C4-2B (cell line): ENCODE data around the gene ADAR.

Source experiments
- ZFX ChIP-seq: fragments of 450-650 bp; IDR thresholded peaks from 2 replicates; pipeline ENCODE4 v1.6.1; 2017
- TF ChIP-seq, protein P1 (sequence below): fragments of 450-650 bp; conservative IDR thresholded peaks from 2 replicates; pipeline ENCODE4 v1.5.1; 2017; ENCODE audit warnings: mild to moderate bottlenecking

DNA sequence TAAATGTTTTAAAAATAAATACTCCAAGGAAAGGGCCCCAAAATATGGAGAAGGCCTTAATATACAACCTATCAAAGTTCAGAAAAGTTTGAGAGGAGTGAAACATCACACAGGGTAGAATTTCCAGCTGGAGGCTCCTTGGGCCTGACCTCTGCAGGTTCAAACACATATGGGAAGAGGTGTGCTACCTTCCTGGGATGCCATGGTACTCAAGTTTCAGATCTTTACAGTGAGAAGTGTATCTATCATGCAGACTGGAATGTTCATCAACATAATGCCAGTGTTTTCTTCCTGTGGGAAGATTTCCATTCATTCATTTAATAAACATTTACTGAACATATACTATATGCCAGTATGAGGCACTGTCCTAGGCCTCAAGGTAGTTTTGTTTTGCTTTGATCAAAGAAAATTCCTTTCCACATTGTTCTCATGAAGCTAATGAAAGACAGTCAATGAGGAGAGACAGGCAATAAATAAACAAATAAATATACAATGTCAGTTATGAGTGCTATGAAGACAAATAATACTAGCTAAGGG is 14.6 kb upstream of the ADAR start:
- TF ChIP-seq, protein P1, sequence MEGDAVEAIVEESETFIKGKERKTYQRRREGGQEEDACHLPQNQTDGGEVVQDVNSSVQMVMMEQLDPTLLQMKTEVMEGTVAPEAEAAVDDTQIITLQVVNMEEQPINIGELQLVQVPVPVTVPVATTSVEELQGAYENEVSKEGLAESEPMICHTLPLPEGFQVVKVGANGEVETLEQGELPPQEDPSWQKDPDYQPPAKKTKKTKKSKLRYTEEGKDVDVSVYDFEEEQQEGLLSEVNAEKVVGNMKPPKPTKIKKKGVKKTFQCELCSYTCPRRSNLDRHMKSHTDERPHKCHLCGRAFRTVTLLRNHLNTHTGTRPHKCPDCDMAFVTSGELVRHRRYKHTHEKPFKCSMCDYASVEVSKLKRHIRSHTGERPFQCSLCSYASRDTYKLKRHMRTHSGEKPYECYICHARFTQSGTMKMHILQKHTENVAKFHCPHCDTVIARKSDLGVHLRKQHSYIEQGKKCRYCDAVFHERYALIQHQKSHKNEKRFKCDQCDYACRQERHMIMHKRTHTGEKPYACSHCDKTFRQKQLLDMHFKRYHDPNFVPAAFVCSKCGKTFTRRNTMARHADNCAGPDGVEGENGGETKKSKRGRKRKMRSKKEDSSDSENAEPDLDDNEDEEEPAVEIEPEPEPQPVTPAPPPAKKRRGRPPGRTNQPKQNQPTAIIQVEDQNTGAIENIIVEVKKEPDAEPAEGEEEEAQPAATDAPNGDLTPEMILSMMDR, result no peak
- TF ChIP-seq ZFX, result no peak
